ENCODE measurements around the gene PMF1. TPM values are rescaled to one million over a fixed set of nuclear protein-coding genes. Genes with fewer than 3 reads are reported as not detected.
A peak's percentile ranks its signal among the peaks of the same experiment; 100 is the strongest.
"Not testable (repeated sequence)": the region's sequence is repeated elsewhere in the genome, so short reads cannot be mapped to it uniquely, and the experiment has no call there.

The PMF1 gene
- total RNA-seq = 105 and 111 TPM in 2 replicates

GRCh38 chr1:156212833-156213643 lies at the start of gene PMF1:
Gene PMF1 (plus strand): TSS chr1:156213007. CDS start chr1:156213016, 9 bp downstream.
- peak; percentile 93 for DNase-seq (ENCODE audit: low spot score)
- Mint-ChIP-seq H3K4me1 (ENCODE audit: low read depth) (peaks cover 53% of the 10 kb centered on the region), H3K27ac (peak within 1 kb of the TSS; percentile 97), H3K4me3 (peak within 1 kb of the TSS; percentile 92), H3K27me3 (ENCODE audit: insufficient read depth) (no peaks in the 10 kb centered on the region), H3K36me3 (ENCODE audit: low read depth) (peaks cover 46% of the 10 kb centered on the region), H3K9me3 (no peaks in the 10 kb centered on the region)
- intact Hi-C loops (cut with micrococcal nuclease) = loop anchor here (1.0 to 10.0 kb wide), 5 partner anchors 10 to 888 kb away; partner anchors contain the start of genes RUSC1, SLC25A44 and SMG5

GRCh38 chr1:156163712-156164111 lies 49.1 kb upstream of the PMF1 start:
- intact Hi-C loops (cut with micrococcal nuclease) = no loop called here
- Mint-ChIP-seq H3K27me3 (ENCODE audit: insufficient read depth) (peaks cover 3% of the 10 kb centered on the region), H3K4me1 (ENCODE audit: low read depth) (peaks cover 36% of the 10 kb centered on the region), H3K9me3 (peaks cover 8% of the 10 kb centered on the region), H3K4me3 (no peak overlapping the region), H3K36me3 (ENCODE audit: low read depth) (peaks cover 11% of the 10 kb centered on the region), H3K27ac (no peak overlapping the region)
- no peak for DNase-seq (ENCODE audit: low spot score)

- Mint-ChIP-seq H3K36me3 (ENCODE audit: low read depth) (peaks cover 11% of the 10 kb centered on the region), H3K9me3 (peaks cover 8% of the 10 kb centered on the region), H3K27me3 (ENCODE audit: insufficient read depth) (peaks cover 3% of the 10 kb centered on the region), H3K4me1 (ENCODE audit: low read depth) (peaks cover 30% of the 10 kb centered on the region), H3K27ac (no peak overlapping the region), H3K4me3 (no peak overlapping the region)
- intact Hi-C loops (cut with micrococcal nuclease) = no loop called here
- DNase-seq (ENCODE audit: low spot score) = no peak
Measured at GRCh38 chr1:156164125-156164831, 48.5 kb upstream of the PMF1 start.

- Mint-ChIP-seq H3K36me3 (ENCODE audit: low read depth) (peaks cover 11% of the 10 kb centered on the region), H3K27ac (peak overlapping the region; percentile 7), H3K4me1 (ENCODE audit: low read depth) (peaks cover 22% of the 10 kb centered on the region), H3K27me3 (ENCODE audit: insufficient read depth) (peaks cover 1% of the 10 kb centered on the region), H3K4me3 (no peak overlapping the region), H3K9me3 (peaks cover 8% of the 10 kb centered on the region)
- no peak for DNase-seq (ENCODE audit: low spot score)
- intact Hi-C loops (cut with micrococcal nuclease) = no loop called here
Measured at GRCh38 chr1:156165083-156165482, 47.7 kb upstream of the PMF1 start.

- Mint-ChIP-seq H3K36me3 (ENCODE audit: low read depth) (peaks cover 8% of the 10 kb centered on the region), H3K4me3 (no peak overlapping the region), H3K9me3 (peaks cover 8% of the 10 kb centered on the region), H3K27me3 (ENCODE audit: insufficient read depth) (no peaks in the 10 kb centered on the region), H3K27ac (no peak overlapping the region), H3K4me1 (ENCODE audit: low read depth) (peaks cover 7% of the 10 kb centered on the region)
- no peak for DNase-seq (ENCODE audit: low spot score)
- intact Hi-C loops (cut with micrococcal nuclease) = no loop called here
Measured at GRCh38 chr1:156167536-156167935, 45.3 kb upstream of the PMF1 start.

- DNase-seq (ENCODE audit: low spot score) = no peak
- Mint-ChIP-seq H3K36me3 (ENCODE audit: low read depth) (peaks cover 2% of the 10 kb centered on the region), H3K27me3 (ENCODE audit: insufficient read depth) (no peaks in the 10 kb centered on the region), H3K4me1 (ENCODE audit: low read depth) (peaks cover 14% of the 10 kb centered on the region), H3K4me3 (no peak overlapping the region), H3K27ac (peak overlapping the region; percentile 45), H3K9me3 (no peaks in the 10 kb centered on the region)
- intact Hi-C loops (cut with micrococcal nuclease) = no loop called here
Measured at GRCh38 chr1:156172696-156173470, 39.9 kb upstream of the PMF1 start.

- DNase-seq (ENCODE audit: low spot score) = no peak
- Mint-ChIP-seq H3K9me3 (no peaks in the 10 kb centered on the region), H3K4me3 (no peak overlapping the region), H3K36me3 (ENCODE audit: low read depth) (peaks cover 2% of the 10 kb centered on the region), H3K27ac (no peak overlapping the region), H3K27me3 (ENCODE audit: insufficient read depth) (peaks cover 6% of the 10 kb centered on the region), H3K4me1 (ENCODE audit: low read depth) (peaks cover 22% of the 10 kb centered on the region)
- intact Hi-C loops (cut with micrococcal nuclease) = no loop called here
Measured at GRCh38 chr1:156176610-156177210, 36.1 kb upstream of the PMF1 start.

- DNase-seq (ENCODE audit: low spot score) = no peak
- H3K27ac Mint-ChIP-seq = peak overlapping the region; percentile 56
Measured at GRCh38 chr1:156177919-156178654, 34.7 kb upstream of the PMF1 start.

GRCh38 chr1:156180471-156180870 lies 32.3 kb upstream of the PMF1 start:
- Mint-ChIP-seq H3K27ac (no peak overlapping the region), H3K9me3 (no peaks in the 10 kb centered on the region), H3K36me3 (ENCODE audit: low read depth) (peaks cover 2% of the 10 kb centered on the region), H3K4me3 (no peak overlapping the region), H3K27me3 (ENCODE audit: insufficient read depth) (peaks cover 6% of the 10 kb centered on the region), H3K4me1 (ENCODE audit: low read depth) (peaks cover 9% of the 10 kb centered on the region)
- intact Hi-C loops (cut with micrococcal nuclease) = no loop called here
- no peak for DNase-seq (ENCODE audit: low spot score)

More at GRCh38 chr1:156177919-156178654, 34.7 kb upstream of the PMF1 start:
- peaks cover 6% of the 10 kb centered on the region for H3K27me3 Mint-ChIP-seq (ENCODE audit: insufficient read depth)
- peaks cover 18% of the 10 kb centered on the region for H3K4me1 Mint-ChIP-seq (ENCODE audit: low read depth)
- no peaks in the 10 kb centered on the region for H3K9me3 Mint-ChIP-seq
- intact Hi-C loops (cut with micrococcal nuclease) = no loop called here
- H3K4me3 Mint-ChIP-seq = no peak overlapping the region
- peaks cover 2% of the 10 kb centered on the region for H3K36me3 Mint-ChIP-seq (ENCODE audit: low read depth)

- H3K27me3 Mint-ChIP-seq (ENCODE audit: insufficient read depth); DNase-seq (ENCODE audit: low spot score); H3K4me3 Mint-ChIP-seq; intact Hi-C loops (cut with micrococcal nuclease); H3K9me3 Mint-ChIP-seq; H3K4me1 Mint-ChIP-seq (ENCODE audit: low read depth); H3K36me3 Mint-ChIP-seq (ENCODE audit: low read depth); H3K27ac Mint-ChIP-seq: not testable (repeated sequence)
Measured at GRCh38 chr1:156181391-156181924, 31.3 kb upstream of the PMF1 start.

GRCh38 chr1:156182010-156182779 lies 30.6 kb upstream of the PMF1 start:
- intact Hi-C loops (cut with micrococcal nuclease); H3K36me3 Mint-ChIP-seq (ENCODE audit: low read depth); H3K27ac Mint-ChIP-seq; DNase-seq (ENCODE audit: low spot score); H3K9me3 Mint-ChIP-seq; H3K27me3 Mint-ChIP-seq (ENCODE audit: insufficient read depth); H3K4me1 Mint-ChIP-seq (ENCODE audit: low read depth); H3K4me3 Mint-ChIP-seq: not testable (repeated sequence)

Measured in activated T-helper 1 cell treated with anti-CD3 and anti-CD28 coated beads, Interleukin-12 subunit alpha, Interleukin-12 subunit beta, Interleukin-2, Interleukin-4 antibody, amounts not matched to agents 30 ng/mL and 10 ng/mL and 1 ng/mL, durations not matched to agents 14 hours and 24 hours and 36 hours (primary cell).